ENCODE data around the gene OR51D1.

DNA sequence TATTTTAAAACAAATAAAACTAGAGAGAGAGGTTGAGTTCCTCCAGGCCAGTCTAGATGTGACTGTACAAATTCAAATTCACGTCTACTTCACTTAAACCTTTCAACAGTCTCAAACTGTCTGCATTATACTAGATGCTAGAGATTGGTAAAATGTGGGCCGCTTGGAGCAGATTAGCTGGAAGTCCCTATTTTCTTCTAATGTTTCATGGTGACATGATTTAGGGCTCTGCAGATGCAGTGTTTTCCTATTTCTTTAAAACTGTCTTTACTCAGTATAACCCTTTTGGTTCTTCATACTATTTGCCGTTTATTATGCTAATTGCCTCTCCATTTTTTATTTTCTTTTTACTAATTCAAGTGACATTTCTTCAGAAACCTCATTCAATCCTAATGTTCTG lies 26.9 kb downstream of the OR51D1 start:
- TF ChIP-seq POLR2A (IDR thresholded peaks at IDR 0.05; ENCODE audit: low read depth, low read length) (no peak), PAX5 (IDR thresholded peaks at IDR 0.05; ENCODE audit: insufficient read depth, low read length, severe bottlenecking) (no peak), TAF1 (IDR thresholded peaks at IDR 0.05; ENCODE audit: low read depth, low read length) (no peak), POLR2AphosphoS5 (IDR thresholded peaks at IDR 0.05; ENCODE audit: low read depth, low read length) (no peak), SPI1 (IDR thresholded peaks at IDR 0.05; ENCODE audit: low read depth, low read length) (no peak), POU2F2 (IDR thresholded peaks at IDR 0.05; ENCODE audit: low read depth, low read length) (no peak)

Data from GM12891 (cell line).